K562 (cell line): ENCODE data around the gene TUBGCP6. TPM values are rescaled to one million over a fixed set of nuclear protein-coding genes. Genes with fewer than 3 reads are reported as not detected.
A peak's percentile ranks its signal among the peaks of the same experiment; 100 is the strongest.

Experiments
- ATAC-seq: fragments of 200-7000 bp; cut with Tn5 transposase; 3 replicates; pipeline ENCODE4 v1.9.1; 2020; ENCODE audit warnings: moderate library complexity
- BruUV-seq: library from RNA; stranded (reverse); fragments of 400-500 nt; replicated peaks from 2 replicates; lab custom pipeline; 2021; lab: Mats Ljungman, UMichigan
- CTCF ChIA-PET: fragments of 300-600 bp; formaldehyde crosslinking; extraction: SDS; loops from one replicate; lab custom pipeline; 2021; ENCODE audit warnings: low intra/inter-chr PET ratio; lab: Yijun Ruan, JAX
- POLR2A ChIA-PET: fragments of 300-600, 350-650 bp; sonication (Branson Sonifier 250); formaldehyde crosslinking; extraction: SDS; loops from one replicate; lab custom pipeline; 2021; ENCODE audit warnings: antibody characterized with exemption, inconsistent platforms; lab: Yijun Ruan, JAX
- DNase-seq, 4 experiments: peaks; one replicate each; pipeline versions ENCODE4 v3.0.0 to v3.0.0-alpha.2; 2011 to 2018; ENCODE audit warnings: low spot score in 3 of 4, mixed read lengths in 3 of 4; ENCODE audit errors: extremely low read depth in 1 of 4
- FAIRE-seq: peaks from 2 replicates; lab custom pipeline; 2011; peaks lifted over from hg19 to GRCh38; lab: Jason Lieb, UNC
- H2AFZ ChIP-seq: 2 replicates; pipeline ENCODE4 v1.6.0; 2011; ENCODE audit warnings: low read depth, low read length, control low read depth, inconsistent platforms
- H3K27ac ChIP-seq: fragments of 200-600 bp; 3 replicates; pipeline ENCODE4 v1.8.0; 2011; ENCODE audit warnings: low read depth, mild to moderate bottlenecking, control low read depth, inconsistent platforms, low read length, moderate library complexity, mixed read lengths; ENCODE audit errors: extremely low read depth
- H3K27me3 ChIP-seq, 2 experiments: fragments of 300-600 bp in 1 of 2; 2 replicates in 1 of 2; 3 replicates in 1 of 2; pipeline versions ENCODE4 v1.6.0 to v1.8.0; 2011; ENCODE audit warnings: inconsistent platforms in 2 of 2, low read length in 2 of 2, mild to moderate bottlenecking in 1 of 2, mixed read lengths in 1 of 2, moderate library complexity in 1 of 2; ENCODE audit not compliant: control insufficient read depth in 2 of 2, insufficient read depth in 2 of 2
- H3K36me3 ChIP-seq: fragments of 300-600 bp; 3 replicates; pipeline ENCODE4 v1.8.0; 2011; ENCODE audit warnings: mild to moderate bottlenecking, low read length, inconsistent platforms; ENCODE audit not compliant: control insufficient read depth, insufficient read depth
- H3K4me1 ChIP-seq, 2 experiments: fragments of 200-600 bp in 1 of 2; replicated peaks in 1 of 2; 2 replicates in 1 of 2; 3 replicates in 1 of 2; pipeline versions ENCODE4 v1.5.1 to v1.8.0; 2011; ENCODE audit warnings: inconsistent platforms in 2 of 2, low read length in 2 of 2, mild to moderate bottlenecking in 1 of 2, mixed read lengths in 1 of 2, moderate library complexity in 1 of 2; ENCODE audit not compliant: control insufficient read depth in 2 of 2, insufficient read depth in 2 of 2
- H3K4me2 ChIP-seq: 2 replicates; pipeline ENCODE4 v1.6.1; 2011; ENCODE audit warnings: low read length, control low read depth, inconsistent platforms, mixed read lengths; ENCODE audit not compliant: insufficient read depth
- H3K4me3 ChIP-seq: fragments of 200-600 bp; sonication (generic), shearing (Covaris generic); 2 replicates; pipeline ENCODE4 v1.5.1; 2016; ENCODE audit warnings: control low read depth, inconsistent platforms
- H3K79me2 ChIP-seq: fragments of 200-600 bp; 3 replicates; pipeline ENCODE4 v1.8.0; 2011; ENCODE audit warnings: low read length, inconsistent platforms; ENCODE audit not compliant: control insufficient read depth, insufficient read depth
- H3K9ac ChIP-seq, 2 experiments: 2 replicates each; pipeline versions ENCODE4 v1.6.0 to v1.6.1; 2011; ENCODE audit warnings: low read depth in 2 of 2, low read length in 2 of 2, control low read depth in 1 of 2, inconsistent platforms in 1 of 2, mild to moderate bottlenecking in 1 of 2, mixed read lengths in 1 of 2; ENCODE audit not compliant: insufficient read depth in 1 of 2
- H3K9me1 ChIP-seq: one replicate; pipeline ENCODE4 v1.6.0; 2011; ENCODE audit warnings: inconsistent platforms, mild to moderate bottlenecking, low read length, moderate library complexity; ENCODE audit not compliant: control insufficient read depth, insufficient read depth
- H3K9me3 ChIP-seq: replicated peaks from 2 replicates; pipeline ENCODE4 v1.5.1; 2011; ENCODE audit warnings: low read depth, low read length, inconsistent platforms; ENCODE audit not compliant: control insufficient read depth, insufficient read depth
- H4K20me1 ChIP-seq: replicated peaks from 2 replicates; pipeline ENCODE4 v1.6.1; 2011; ENCODE audit warnings: low read length, inconsistent platforms, mixed read lengths; ENCODE audit not compliant: control insufficient read depth, insufficient read depth
- SETDB1 ChIP-seq: IDR thresholded peaks from one replicate; pipeline ENCODE4 v1.6.1; 2012; ENCODE audit warnings: low read length, control low read depth, inconsistent platforms
- VEZF1 ChIP-seq: fragments of 200-800 bp; sonication (Bioruptor generic); IDR thresholded peaks from 2 replicates; pipeline ENCODE4 v1.6.1; 2017; ENCODE audit warnings: missing genetic modification characterization, missing compliant biosample characterization
- WGBS: fragments of 100-300 bp; shearing (Covaris generic); methylation state at CpG from one replicate; pipeline ENCODE4 v1.1.6; 2016; ENCODE audit warnings: low coverage, mixed read lengths; ENCODE audit not compliant: insufficient coverage; ENCODE audit errors: missing lambda C conversion rate; 5-methylcytosine and 5-hydroxymethylcytosine counted together
- in situ Hi-C: fragments of 300-500 bp; cut with MboI; formaldehyde crosslinking; loops from 4 replicates; pipeline ENCODE4 v1.15.0; 2018; ENCODE audit warnings: inconsistent platforms, mixed read lengths
- intact Hi-C: fragments of 100-400 bp; cut with micrococcal nuclease; formaldehyde crosslinking; loops from 2 replicates; pipeline ENCODE4 v1.14.2; 2022
- polyA plus RNA-seq, 8 experiments: library from polyadenylated mRNA; depleted of rRNA in 4 of 8; stranded (reverse) in 5 of 8; unstranded in 3 of 8; fragments of >200 nt; fragmentation: Nextera tagmentation in 2 of 8; fragmentation: Illumina TruSeq in 1 of 8; extraction: Ambion mirVana in 2 of 8; extraction: Trizol in 1 of 8; gene quantifications; 2 replicates each; pipeline versions ENCODE4 v1.2.1 to v1.2.3, GENCODE V29; 2011 to 2014; ENCODE audit warnings: inconsistent platforms in 1 of 8, missing spikeins in 1 of 8
- total RNA-seq, 7 experiments: library from RNA; depleted of rRNA in 6 of 7; stranded (reverse); fragments of >200 nt in 6 of 7; fragmentation: Illumina TruSeq in 2 of 7; extraction: Trizol in 2 of 7; gene quantifications; 2 replicates each; pipeline versions ENCODE4 v1.2.1 to v1.2.3, GENCODE V29; 2011 to 2021; ENCODE audit warnings: low replicate concordance in 1 of 7
- TF ChIP-seq, protein P1 (sequence below): fragments of 250-450 bp; sonication (Bioruptor Pico); IDR thresholded peaks from 2 replicates; pipeline ENCODE4 v1.8.0; 2022; ENCODE audit warnings: moderate library complexity, mild to moderate bottlenecking, inconsistent platforms

TUBGCP6 gene
- total and polyA plus RNA-seq, 9 of the 15 experiments (the other 6 are each of a cell fraction or from before 2014, with no cell fraction given): 0.76 to 33.0 (median 10.1) TPM

DNA sequence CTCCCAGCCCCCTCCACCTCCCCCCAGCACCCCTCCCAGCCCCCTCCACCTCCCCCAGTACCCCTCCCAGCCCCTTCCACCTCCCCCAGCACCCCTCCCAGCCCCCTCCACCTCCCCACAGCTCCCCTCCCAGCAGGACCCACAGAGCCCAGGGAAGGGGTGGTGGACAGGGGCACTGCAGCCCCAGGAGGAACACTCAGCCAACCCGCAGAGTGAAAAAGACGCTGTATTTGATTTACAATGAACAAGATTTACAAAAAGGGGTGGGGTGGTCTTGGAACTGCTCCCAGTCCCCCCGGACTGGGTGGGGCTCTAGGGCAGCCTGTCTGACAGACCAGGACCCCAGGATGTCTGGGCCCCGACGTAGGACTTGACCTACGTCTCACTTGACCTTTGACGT, 29.9 kb upstream of the TUBGCP6 start:
- H3K36me3 ChIP-seq: peaks cover 34% of the 10 kb centered on the region; the same call in 1 of the 3 replicates
- intact Hi-C loops: loop anchor here (2.0 to 5.0 kb wide), 2 partner anchors 53 to 68 kb away; partner anchors contain the start of genes DENND6B and PPP6R2
- peaks cover 0 to 54% of the 10 kb centered on the region in 2 experiments; a peak in 3 of 5 replicates for H3K4me1 ChIP-seq
- FAIRE-seq (no peak), ATAC-seq (no peak), DNase-seq (no peak)
- H3K27ac ChIP-seq: no peak overlapping the region
- in situ Hi-C loops: loop anchor here (5.0 kb wide), 1 partner anchor 53 kb away; the partner anchor contains the start of gene DENND6B
- BruUV-seq: no TSS peak
- no peak overlapping the region for H2AFZ ChIP-seq
- no peaks in the 10 kb centered on the region for H3K79me2 ChIP-seq
- no peak overlapping the region for H3K9ac ChIP-seq
- ChIA-PET POLR2A (no interaction called here), CTCF (interaction anchor here (1.3 to 2.4 kb wide), 2 partner anchors 66 to 68 kb away, joined by 4 to 8 read pairs; partner anchors contain the start of gene PPP6R2)
- no peaks in the 10 kb centered on the region for H3K27me3 ChIP-seq
- H4K20me1 ChIP-seq: no peaks in the 10 kb centered on the region
- no peak overlapping the region for H3K4me2 ChIP-seq
- TF ChIP-seq, protein P1, sequence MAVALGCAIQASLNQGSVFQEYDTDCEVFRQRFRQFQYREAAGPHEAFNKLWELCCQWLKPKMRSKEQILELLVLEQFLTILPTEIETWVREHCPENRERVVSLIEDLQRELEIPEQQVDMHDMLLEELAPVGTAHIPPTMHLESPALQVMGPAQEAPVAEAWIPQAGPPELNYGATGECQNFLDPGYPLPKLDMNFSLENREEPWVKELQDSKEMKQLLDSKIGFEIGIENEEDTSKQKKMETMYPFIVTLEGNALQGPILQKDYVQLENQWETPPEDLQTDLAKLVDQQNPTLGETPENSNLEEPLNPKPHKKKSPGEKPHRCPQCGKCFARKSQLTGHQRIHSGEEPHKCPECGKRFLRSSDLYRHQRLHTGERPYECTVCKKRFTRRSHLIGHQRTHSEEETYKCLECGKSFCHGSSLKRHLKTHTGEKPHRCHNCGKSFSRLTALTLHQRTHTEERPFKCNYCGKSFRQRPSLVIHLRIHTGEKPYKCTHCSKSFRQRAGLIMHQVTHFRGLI (CRISPR knock-in tag): no peak
- TF ChIP-seq SETDB1 (no peak), VEZF1 (CRISPR knock-in tag) (peak; percentile 19; the same call in 1 of the 2 replicates)
- H3K9me3 ChIP-seq: no peaks in the 10 kb centered on the region
- H3K4me3 ChIP-seq: no peak overlapping the region
- WGBS: no CpG with 5 or more reads among the region's 7 CpGs
- no peaks in the 10 kb centered on the region for H3K9me1 ChIP-seq
